Thyroid gland (tissue), 4 donors: ENCODE data around the gene SLC6A12.

Experiments
- POLR2A ChIP-seq, 2 donors: fragments of 450-650 bp; IDR thresholded peaks; one replicate each; pipeline ENCODE4 v1.6.1; 2017; ENCODE audit warnings: antibody characterized with exemption in 2 of 2, mild to moderate bottlenecking in 2 of 2, moderate library complexity in 1 of 2
- TF ChIP-seq, protein P1 (sequence below), 6 experiments: fragments of 200-600 bp in 3 of 6; fragments of 450-650 bp in 3 of 6; sonication (generic) in 3 of 6; IDR thresholded peaks; one replicate each; pipeline ENCODE4 v1.5.1; 2016 to 2019; ENCODE audit warnings: antibody characterized with exemption in 6 of 6, mild to moderate bottlenecking in 2 of 6, inconsistent platforms in 1 of 6, moderate library complexity in 1 of 6

DNA sequence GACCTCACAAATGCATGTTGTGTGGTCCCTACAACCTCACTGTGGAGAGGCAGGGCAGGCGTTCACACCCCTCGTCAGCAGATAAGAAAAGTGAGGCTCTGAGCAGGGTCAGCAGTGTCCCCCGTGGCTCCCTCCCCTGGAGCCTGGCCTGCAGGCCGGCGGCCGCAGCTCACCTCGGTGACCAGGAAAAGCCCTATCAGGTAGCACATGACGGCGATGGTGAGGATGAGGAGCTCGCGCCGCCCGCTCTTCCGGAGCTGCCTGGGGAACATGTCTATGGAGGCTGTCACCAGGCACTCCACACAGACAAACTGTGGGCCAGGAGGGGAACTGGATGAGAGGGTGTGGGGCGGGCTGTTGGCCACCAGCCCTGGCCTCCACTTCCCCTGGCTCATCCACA, 18.0 kb downstream of the SLC6A12 start:
- TF ChIP-seq, protein P1, sequence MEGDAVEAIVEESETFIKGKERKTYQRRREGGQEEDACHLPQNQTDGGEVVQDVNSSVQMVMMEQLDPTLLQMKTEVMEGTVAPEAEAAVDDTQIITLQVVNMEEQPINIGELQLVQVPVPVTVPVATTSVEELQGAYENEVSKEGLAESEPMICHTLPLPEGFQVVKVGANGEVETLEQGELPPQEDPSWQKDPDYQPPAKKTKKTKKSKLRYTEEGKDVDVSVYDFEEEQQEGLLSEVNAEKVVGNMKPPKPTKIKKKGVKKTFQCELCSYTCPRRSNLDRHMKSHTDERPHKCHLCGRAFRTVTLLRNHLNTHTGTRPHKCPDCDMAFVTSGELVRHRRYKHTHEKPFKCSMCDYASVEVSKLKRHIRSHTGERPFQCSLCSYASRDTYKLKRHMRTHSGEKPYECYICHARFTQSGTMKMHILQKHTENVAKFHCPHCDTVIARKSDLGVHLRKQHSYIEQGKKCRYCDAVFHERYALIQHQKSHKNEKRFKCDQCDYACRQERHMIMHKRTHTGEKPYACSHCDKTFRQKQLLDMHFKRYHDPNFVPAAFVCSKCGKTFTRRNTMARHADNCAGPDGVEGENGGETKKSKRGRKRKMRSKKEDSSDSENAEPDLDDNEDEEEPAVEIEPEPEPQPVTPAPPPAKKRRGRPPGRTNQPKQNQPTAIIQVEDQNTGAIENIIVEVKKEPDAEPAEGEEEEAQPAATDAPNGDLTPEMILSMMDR (IDR thresholded peaks at IDR 0.05), result no peak
- no peak for TF ChIP-seq POLR2A (IDR thresholded peaks at IDR 0.05)
